Islet of Langerhans (tissue), 1 donor: ENCODE data around the gene ATF6.
"Not testable (repeated sequence)": the region's sequence is repeated elsewhere in the genome, so short reads cannot be mapped to it uniquely, and the experiment has no call there.

Experiments used
- FAIRE-seq: peaks from one replicate; lab custom pipeline; 2011; peaks lifted over from hg19 to GRCh38; lab: Jason Lieb, UNC

Gene ATF6

DNA sequence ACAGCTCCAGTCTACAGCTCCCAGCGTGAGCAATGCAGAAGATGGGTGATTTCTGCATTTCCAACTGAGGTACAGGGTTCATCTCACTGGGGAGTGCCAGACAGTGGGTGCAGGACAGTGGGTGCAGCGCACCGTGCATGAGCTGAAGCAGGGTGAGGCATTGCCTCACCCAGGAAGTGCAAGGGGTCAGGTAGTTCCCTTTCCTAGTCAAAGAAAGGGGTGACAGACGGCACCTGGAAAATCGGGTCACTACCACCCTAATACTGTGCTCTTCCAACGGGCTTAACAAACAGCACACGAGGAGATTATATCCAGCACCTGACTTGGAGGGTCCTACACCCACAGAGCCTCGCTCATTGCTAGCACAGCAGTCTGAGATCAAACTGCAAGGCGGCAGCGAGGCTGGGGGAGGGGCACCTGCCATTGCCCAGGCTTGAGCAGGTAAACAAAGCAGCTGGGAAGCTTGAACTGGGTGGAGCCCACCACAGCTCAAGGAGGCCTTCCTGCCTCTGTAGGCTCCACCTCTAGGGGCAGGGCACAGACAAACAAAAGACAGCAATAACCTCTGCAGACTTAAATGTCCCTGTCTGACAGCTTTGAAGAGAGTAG, 66.3 kb downstream of the ATF6 start:
- not testable (repeated sequence) for FAIRE-seq

DNA sequence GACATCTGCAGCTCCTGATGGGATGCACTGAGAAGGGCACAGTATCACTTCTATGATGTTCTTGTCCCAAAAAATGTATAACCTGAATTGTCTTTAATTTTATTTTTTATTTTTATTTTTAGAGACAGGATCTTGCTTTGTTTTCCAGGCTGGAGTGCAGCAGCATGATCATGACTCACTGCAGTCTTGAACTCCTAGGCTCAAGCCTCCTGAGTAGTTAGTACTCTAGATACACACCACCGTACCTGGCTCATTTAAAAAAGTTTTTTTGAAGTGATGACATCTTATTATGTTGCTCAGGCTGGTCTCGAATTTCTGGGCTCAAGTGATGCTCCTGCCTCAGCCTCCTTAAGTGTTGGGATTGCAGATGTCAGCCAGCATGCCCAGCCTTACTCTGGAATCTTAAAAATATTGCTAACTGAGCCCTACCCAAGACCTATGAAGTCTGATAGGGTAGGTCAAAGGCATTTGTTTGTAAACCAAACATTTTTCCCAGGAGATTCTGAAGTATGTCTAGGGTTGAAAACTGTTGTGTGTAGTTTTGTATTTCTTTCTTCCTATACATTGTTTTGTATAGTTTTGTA, 68.9 kb downstream of the ATF6 start:
- FAIRE-seq, result no peak

DNA sequence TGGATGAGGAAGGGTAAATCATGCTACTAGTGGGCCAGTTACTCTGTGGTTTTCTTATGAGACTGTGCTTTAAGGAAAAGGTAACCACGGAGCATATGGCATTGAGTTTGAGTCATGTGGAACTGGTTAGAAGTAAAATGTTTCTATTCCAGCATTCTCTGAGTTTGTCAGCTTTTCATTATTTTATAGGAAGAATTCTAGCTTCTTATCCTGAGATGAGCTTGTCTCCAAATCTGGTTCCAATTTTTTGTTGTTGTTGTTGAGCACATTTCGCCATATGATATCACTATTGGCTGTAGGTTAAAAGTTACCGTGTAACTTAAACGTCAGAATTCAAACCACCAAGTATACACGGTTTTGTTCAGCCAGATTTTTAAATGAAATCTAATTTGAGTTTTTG, 69.9 kb downstream of the ATF6 start:
- no peak for FAIRE-seq

DNA sequence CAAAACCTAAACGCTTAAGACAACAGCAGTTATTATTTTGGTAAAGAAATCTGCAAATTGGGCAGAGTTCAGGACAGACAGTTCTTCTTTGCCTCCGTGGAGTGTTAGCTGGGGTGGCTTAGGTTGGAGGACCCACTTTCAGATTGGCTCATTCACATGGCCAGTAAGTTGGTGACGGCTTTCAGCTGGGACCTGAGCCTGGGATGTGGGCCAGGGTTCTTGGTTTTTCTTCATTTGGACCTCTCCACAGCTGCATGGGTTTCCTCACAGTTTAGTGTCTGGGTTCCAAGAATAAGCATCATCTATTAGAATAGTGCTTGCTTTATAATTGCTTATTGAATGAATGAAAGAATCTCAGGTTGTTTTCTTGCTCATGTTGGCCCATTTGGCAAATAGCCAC, 72.2 kb downstream of the ATF6 start:
- FAIRE-seq, result no peak

DNA sequence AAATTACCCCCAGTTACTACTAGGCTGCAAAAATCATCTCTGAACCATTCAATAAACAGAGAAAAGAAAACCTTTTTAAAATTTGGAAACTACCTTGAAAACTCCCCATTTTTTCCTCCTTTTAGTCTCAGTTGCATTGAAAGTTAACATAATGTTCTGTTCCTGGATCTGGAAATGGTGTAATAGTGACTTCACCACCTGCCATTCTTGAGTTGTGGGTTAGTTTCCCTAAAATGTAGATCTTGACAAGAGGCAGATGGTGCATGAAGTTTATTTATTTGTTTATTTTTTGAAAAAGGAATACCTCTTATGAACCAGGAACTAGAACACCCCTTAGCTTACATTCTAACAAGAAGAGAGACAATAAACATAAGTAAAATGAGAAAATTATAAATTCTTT, 72.8 kb downstream of the ATF6 start:
- FAIRE-seq, result no peak

DNA sequence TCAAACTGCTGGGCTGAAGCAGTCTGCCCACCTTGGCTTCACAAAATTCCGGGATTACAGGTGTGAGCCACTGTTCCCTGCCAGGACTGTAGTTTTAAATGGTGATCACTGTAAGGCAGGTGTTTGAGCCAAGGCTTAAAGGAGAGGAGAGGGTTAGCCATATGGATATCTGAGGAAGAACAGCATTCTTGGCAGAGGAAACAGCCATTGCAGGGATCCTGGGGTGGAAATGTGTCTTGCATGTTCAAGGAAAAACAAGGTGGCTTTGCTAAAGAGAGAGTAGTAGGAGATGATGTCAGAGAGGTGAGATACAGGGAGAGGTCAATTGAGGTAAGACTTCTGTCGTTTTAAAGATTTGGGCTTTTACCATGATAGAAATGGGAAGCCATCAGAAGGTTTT, 73.5 kb downstream of the ATF6 start:
- FAIRE-seq, result no peak

DNA sequence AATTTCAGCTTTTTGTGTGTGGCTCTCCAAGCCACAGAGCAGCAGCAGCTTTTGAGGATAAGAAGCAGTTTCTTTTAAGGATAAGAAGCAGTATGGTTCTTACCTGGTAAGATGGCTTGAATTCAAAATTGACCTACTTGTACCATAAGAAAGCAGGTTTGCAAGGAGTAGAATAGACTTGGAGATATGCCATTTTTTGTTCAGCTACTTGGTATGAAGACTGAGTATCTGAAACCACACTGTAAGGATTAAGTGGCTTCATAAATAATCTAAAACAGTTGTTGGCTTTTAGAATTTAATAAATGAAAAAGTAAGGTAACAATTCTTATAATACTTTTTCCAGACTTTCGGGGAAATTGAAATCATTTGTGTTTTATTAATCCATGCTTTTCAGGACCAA, 74.2 kb downstream of the ATF6 start:
- FAIRE-seq, result no peak

DNA sequence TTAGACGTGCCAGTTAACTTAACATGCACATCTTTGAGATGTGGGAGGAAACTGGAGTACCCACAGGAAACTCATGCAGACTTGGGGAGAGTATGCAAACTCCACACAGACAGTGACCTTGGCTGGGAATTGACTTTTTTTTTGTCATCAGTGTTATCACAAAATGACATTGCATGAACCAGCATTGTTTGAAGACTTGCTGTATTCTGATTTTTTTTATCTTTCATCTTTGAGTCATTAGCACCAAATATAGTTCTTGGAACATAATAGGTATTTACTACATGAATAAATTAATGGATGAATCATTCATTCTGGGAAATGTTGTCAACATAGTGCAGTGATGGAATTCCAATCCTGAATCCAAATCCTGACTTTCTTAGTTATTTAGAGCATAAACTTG, 77.0 kb downstream of the ATF6 start:
- FAIRE-seq, result no peak

DNA sequence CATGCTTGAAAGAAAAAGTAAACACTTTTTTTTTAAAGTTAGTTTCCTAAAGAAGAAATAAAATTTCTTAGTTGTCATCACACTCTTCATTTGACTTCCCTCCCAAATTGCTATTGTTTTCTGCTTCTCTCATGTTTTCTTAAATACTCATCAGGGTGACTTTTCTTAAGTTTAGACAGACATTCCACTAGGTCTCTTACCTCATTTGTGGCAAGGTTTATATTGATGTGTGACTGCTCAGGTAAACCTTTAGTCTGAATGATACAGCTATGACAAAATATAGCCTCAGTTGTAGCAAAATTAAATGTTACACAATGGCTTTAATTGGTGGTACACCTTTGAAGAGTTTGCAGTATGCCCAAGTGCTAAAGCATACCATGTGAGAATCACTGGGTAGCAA, 78.6 kb downstream of the ATF6 start:
- FAIRE-seq, result no peak

DNA sequence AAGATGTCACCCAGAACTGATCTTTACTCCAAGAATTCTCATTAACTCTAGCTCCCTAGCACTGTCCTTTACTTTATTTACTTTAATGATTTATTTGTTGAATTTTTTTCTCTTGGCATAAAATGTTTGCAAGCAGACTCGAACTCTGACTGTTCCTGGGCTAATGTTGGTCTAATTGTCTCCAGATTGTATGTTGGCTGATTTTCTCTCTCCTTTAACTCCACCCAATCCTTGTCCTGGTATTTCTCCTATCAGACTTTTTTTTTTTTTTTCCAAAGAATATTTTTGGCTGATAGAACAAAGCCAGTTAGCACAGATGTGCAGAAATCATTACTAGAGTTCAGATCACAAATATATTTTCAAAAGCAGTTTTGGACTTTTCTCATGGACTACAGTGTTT, 82.6 kb downstream of the ATF6 start:
- no peak for FAIRE-seq

DNA sequence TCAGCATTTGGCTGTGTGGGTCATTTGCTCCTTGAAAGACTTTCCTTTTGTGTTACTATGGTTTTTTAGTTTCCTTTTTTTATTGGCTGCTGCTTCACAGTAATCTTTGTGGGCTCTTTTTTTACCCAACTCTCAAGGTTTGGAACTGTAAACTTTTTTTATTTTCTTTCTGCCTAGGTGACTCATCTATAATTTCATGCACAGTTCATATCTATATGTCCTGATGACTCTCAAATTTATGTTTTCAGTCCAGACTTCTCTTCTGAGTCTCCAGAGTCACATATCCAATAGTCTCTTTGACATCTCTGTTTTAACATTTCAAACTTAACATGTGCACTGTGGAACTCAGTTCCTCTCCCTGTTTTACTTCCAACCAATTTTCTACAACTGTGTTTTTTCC, 83.4 kb downstream of the ATF6 start:
- FAIRE-seq, result no peak

DNA sequence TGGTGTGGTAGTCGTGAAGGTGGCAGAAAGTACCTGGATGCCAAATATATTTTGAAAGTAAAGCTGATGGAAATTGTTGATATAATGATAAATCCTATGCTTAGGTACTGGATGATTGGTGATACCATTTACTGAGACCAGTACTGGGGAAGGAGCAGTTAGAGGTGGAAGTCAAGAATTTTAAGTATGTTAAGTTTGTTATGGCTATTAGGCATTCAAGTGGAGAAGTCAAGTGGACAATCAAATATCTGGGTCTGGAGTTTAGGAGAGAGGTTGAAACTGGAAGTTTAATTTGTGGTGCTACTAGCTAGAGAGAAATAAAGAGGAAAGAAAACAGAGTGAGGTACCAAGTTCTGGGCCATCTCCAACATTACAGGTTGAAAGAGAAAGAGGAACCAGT, 89.1 kb downstream of the ATF6 start:
- FAIRE-seq, result no peak

DNA sequence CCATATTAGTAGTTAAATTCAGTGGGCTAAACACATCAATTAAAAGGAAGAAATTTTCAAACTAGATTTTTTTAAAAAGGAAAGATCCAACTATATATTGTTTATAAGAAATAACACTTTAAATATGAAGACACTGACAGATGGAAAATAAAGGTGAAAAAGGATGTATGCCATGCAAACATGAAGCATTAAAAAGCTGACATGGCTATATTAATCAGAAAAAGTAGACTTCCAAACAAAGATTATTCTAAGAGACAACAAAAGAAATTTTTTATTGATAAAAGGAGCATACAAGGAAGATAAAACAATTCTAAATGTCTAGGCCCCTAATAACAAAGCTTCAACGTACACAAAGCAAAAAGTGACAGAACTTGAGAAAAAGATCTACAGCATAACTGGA, 92.2 kb downstream of the ATF6 start:
- FAIRE-seq, result no peak

DNA sequence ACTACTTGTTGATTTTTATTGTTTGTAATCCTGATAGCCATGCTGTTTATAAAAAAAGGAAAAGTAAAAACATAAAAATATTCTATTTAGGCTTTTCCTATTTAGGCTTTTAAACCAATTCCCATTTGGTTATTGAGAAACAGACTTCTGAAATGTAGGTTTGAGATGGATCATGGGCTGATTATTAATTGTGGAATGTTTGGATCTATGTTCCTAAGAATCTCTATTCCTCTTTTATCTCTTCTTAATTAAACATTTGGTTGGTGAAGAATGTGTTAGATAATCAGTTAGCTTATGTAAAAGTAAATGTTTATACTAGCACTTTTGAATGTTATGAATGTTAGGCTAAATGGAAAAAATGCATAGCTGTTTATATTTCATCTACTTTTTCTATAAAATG, 97.4 kb downstream of the ATF6 start:
- FAIRE-seq, result no peak

DNA sequence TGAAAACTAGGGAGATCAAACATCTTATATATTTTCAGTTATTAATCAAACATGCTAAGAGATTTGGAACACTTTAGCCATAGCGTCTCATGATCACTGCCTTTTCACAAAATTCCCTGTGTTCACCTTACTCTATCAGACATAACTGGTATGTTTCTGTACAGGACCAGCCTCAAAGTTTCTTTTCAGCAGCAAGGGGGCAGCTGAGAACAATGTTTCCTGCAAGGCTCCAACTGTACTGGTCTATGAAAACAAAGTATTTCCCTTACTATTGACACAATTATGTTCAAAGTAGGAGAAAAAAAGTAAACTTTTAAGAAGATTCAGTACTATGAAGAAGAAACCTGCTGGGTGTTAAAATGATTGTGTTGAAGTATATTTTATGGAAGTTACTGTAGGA, 98.5 kb downstream of the ATF6 start:
- FAIRE-seq, result no peak

DNA sequence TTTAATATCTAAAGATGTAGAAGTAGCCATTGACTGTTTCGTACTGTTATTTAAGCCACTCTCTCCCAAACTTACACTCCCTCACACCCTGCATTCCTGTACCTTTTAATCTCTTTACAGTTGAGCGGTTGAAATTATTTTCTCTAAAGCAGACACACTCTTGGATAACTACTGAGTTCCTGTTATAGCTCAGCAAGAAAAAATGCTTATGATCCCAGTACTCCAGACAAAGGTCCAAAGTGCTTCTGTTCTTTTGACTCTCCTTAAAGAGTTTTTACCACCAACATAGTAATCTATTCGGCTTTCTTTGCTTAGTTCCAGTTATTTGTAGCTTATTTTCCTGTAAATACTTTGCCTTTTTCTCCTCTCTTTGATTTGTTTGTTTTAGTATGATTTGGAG, 100.1 kb downstream of the ATF6 start:
- no peak for FAIRE-seq

DNA sequence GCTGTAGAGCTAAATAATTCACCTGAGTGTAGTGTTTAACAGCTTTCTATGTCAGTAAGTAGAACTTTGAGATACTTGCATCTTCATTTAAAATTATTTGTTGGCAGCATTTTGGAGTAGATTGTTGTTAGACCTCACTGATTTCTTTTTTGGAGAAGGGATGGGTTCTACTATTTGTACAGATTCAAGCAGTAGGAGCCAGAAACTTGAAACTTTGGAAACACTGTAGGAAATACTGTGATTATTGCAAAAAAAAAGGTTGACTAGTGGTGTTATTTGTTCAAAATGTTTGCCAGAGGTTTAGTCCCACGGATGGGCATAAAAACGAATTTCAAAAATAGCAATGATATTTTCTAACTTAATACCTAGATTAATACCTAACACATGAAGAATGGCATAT, 102.7 kb downstream of the ATF6 start:
- no peak for FAIRE-seq

DNA sequence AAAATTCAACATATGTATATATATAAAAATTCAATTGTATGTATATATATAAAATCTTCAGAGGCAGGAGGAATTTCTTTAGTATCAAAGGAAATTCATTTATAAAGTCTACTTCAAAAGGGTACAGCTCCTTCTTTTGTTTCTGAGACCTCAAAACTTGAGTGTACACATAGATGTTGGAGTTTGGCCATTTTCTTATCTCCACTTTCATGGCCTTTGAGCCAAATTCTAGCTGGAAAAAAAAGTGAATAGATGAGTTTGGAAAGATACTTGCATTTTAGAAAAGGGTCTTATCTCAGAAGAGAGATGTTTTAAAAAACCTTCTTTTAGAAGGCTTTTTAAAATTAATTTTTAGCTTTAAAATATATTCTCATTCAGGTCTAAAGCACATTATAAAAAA, 103.2 kb downstream of the ATF6 start:
- no peak for FAIRE-seq

DNA sequence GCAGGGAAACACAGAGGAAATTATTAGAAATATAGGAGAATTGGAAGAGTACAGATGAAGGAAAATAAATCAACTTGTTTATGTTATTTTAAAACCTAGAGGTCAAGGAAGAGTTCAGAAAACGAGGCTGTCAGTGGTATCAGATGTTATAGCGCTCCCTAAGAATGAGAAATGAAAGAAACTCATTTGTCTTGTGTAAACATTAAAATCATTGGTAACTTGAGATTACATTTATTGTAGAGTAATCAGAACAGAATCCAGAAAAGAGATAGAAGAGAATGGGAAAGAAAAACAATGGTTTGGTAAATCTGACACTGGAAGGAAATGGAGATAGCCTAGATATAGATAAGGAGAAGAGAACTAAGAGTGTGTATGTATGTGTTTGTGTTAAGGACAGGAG, 106.4 kb downstream of the ATF6 start:
- no peak for FAIRE-seq

DNA sequence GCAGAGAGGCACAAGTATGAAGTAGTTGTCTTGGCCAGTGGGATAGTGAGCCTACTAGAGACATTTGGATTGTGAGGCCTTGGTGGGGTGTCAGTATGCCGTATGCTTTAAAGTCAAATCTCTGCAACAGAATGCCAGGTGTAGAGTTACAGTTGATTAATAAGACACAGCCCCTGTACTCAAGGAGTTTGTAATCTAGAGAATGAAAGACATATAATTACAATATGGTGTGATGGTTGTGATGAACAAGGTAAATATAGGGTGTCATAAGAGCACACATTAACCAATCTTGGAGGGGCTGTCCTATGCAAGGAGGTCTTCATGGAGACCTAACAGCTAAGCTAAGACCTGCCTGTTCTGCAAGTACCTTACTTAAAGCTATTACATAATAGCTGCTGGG, 113.1 kb downstream of the ATF6 start:
- FAIRE-seq, result no peak

DNA sequence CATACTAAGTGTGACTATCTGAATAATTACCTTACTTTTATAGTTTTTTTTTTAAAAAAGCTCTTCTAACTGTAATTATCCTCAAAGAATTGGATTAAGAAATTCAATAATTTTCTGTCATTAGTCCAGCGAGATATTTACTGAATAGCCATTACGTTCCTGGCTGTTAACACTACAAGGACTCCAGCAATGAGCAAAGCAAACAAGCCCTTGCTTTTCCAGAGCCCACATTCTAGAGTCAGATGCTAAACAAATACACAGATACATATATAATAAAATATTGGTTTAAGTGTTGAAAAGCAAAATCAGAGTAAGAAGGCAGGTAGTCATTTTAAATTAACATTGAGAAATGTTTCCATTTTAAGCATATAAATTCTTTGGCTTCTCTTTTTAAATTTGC, 118.4 kb downstream of the ATF6 start:
- FAIRE-seq, result peak; percentile 66

DNA sequence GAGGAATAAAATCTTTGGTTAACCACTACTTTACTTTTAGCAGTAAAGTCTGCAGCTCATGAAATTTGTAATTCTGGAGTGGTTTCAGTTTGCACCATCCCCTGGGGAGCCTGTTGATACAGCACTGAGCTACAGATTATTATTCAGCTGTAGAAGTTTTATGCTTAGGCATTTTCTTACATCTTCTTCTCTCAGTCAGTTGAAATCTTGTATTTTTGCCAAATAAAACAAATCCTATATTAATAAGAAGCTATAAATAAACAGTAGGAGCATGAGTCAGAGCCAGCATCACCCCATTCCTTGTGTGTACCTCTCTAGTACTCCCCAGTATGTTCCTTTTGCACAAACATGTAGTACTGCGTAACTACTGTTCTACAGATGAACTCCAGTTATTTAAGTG, 118.9 kb downstream of the ATF6 start:
- FAIRE-seq, result no peak

DNA sequence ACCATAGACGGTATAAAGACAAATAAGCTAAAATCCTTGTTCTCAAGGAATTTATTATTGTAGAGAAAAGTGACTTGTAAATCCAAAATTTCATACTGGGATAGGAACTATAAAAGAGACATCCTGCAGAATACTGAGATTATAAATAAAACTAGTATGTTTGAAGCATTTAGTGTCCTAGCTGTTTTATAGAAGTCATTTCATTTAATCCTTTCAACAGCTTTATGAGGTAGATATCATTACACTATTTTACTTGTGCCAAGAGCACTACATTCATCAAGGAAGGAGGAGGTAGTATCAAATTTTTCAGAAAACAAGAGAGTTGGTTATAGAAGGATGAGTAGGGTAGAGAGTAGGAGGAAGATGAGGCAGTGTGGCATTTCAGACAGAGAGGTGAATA, 119.6 kb downstream of the ATF6 start:
- no peak for FAIRE-seq

DNA sequence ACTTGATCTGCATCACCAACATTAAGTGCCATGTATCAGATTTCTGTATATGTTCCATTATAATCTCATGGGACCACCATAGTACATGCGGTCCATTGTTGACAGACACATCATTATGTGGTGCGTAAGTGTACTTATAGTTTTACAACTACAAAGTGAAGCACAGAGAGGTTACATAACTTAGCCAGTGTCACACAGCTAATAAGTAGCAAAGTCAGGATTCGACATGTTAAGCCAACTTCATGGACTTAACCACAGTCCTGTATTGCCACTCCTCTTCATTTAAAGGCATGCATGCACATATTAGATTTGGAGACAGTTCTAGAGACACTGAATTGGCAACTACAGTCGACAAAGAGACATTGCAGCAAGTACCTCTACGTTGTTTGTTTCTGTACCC, 120.5 kb downstream of the ATF6 start:
- FAIRE-seq, result no peak

DNA sequence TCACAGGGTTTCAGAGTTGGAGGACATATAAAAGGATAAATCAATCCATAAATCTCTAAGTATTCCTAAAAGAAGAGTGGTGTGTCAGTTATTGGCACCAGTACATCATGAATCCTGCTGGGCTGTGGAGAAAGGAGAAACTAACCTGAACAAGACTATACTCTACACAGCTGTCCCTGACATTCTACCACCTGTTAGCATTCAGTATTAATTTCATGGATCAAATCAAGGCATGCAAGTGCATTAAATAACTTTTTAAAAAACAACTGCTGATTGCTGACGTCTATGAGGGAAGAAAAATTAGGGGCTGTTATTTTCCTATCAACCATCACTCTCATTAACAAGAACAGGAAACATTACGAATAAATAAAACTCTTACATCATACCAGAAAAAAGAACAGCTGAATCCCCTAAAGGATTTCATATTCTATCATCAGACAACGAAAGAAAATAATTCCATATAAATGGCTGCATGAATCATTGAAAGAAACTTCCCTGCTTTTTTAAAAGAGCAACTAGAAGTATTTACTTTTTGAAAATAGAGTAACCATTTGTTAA, 121.7 kb downstream of the ATF6 start:
- FAIRE-seq, result no peak
